GM18909 (cell line): ENCODE data around the gene RMDN2.

ENCODE experiments used
- ATAC-seq: cut with Tn5 transposase; IDR thresholded peaks from one replicate; pipeline ENCODE4 v1.9.1; 2021; ENCODE audit warnings: mild to moderate bottlenecking; ENCODE audit not compliant: unreplicated experiment, poor library complexity

RMDN2 gene

GRCh38 chr2:37896319-37896718 is 28.8 kb upstream of the RMDN2 start:
- ATAC-seq, result no peak

DNA sequence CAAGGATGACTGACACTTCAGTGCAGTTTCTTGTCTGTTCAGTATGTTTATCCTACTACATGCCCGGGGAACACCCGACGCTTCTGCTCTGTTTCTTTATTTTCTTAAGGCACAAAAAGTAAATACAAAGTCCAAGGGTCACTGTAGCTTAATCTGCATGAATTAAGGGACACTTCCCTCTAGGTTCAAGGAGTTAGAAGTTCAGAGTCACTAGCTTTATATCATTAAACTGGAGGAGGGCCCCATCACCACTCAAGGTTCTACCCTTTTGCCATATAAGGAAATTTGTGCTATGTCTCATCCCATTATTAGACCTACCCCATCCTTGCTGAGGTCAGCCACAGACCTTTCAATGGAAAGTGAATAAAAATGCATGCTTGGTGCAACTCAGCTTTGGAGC is 27.6 kb upstream of the RMDN2 start:
- no peak for ATAC-seq

DNA sequence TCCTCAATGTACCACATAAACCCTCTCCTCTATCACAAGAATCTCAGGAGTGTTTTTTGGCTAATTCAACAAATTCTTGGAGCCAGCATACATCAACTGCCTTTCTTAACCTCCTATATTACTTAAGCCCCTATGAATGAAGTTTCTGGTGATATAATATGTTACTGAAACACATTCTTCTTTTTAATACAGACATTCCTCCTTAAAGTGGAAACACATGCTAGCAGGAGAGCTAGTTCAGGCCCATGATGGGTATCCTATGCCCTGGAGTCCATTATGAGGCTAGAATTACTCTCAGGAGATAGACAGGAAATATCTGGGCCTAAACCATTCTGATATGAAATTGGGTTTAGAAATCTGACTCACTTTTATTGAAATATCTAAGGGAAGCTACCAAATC is 26.6 kb upstream of the RMDN2 start:
- no peak for ATAC-seq

GRCh38 chr2:37902991-37903390 is 22.1 kb upstream of the RMDN2 start:
- no peak for ATAC-seq

DNA sequence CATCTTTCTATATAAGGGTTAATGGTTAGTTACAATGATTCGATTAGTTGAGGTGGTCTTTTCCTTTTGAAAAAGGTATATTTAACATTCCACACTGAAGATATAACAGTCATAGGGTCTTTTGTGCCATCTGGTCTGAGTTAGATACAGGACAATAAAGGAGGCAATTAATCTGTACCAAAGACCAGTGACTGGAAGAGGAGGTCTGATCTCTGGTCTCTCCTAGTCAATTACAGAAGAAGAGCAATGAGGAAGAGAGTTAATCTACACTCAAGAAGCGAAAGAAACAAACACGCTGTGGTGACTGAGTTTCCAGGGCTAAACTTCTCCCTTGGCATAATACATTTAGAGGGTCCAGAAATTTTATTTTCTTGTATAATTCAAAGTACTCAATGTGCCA is 20.7 kb upstream of the RMDN2 start:
- no peak for ATAC-seq

- no peak for ATAC-seq
Observed at GRCh38 chr2:37904993-37905392, 20.1 kb upstream of the RMDN2 start.

GRCh38 chr2:37906131-37906530 is 19.0 kb upstream of the RMDN2 start:
- no peak for ATAC-seq

GRCh38 chr2:37907501-37908225 is 17.4 kb upstream of the RMDN2 start:
- ATAC-seq, result no peak

DNA sequence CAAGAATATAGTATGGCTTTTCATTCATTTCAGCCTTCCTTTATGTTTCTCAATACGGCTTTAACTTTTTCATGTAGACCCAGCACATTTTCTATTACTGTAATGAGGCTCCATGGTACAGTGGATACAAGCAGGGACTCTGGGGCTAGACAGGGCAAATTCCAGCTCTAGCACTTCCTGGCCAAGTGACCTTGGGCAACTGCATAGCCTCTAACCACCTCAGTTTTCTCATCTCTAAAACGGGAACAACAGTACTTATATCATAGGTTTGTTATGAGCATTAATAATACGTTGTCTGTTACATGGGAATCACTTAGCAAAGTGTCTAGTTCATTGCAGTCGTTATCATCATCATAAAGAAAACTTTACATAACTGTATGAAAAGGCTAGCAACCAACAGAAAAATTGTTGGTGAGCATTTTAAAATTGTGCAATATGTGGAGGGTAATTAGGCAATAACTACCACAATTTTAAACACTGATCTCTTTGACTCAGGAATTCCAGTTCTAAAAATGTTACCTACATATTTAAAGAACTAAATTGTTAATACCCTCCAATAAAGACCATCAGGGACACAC is 13.7 kb upstream of the RMDN2 start:
- ATAC-seq, result no peak

- no peak for ATAC-seq
Observed at GRCh38 chr2:37912056-37912455, 13.0 kb upstream of the RMDN2 start.

DNA sequence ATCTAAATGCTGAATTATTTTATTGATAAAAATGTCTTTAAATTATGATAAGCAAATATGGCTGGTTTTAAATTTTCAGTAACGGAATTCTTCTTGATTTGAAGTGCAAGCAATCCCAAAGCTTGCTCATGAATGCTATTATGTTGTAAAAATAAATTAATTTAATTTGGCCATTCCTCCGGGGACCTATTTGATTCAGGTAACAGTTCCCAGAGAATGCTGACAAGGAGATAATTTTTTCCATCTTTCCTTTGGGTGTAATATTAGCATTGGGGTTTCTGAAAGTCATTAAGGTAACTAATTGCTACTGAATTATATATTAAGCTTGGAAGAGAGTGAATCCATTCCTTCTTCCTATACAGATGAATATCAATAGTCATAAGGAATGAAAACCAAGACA is 12.5 kb upstream of the RMDN2 start:
- no peak for ATAC-seq

GRCh38 chr2:37914340-37914739 is 10.7 kb upstream of the RMDN2 start:
- ATAC-seq, result no peak

DNA sequence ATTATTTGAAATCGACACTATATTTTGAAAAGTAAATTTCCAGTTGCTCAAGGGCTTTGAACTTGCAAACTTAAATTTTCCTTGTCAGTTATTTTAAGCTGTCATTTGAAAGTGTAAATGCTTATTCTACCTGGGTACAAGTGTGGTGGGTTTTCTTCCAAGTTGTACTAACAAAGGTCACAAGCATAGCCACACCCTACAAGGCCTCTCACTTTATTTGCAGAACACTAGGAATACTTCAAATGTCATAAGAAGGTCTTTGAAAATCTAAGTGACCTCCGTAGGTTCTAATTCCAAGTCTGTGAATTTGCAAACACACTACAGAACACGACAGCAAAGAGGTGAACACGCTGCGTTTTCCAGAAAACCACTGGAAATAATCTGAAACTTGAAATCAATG is 9.3 kb upstream of the RMDN2 start:
- ATAC-seq, result no peak

DNA sequence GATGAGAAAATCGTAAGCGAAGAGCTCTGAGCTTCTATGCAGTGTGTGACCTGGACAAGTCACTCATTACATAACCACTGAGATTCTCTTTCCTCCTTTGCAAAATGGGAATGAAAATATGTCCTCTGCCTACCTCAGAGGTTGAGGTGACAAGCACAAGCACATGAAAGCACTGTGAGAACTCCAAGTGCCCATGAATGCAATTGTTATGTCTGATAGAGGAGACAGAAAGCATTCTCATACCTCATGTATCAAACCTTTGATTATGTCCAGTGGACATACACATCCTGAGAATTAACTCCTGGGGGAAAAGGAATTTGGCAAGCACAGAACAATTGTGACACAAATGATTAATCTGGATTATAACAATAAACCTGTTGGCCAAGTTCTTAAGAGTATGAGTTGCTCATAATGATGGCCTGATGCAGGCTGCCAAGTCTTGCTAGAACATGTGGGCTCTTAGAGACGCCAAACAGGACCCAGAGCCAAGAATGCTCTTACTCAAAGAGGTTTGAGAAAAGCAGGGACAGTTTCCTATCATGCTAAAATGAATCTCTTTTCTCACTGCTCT is 8.5 kb upstream of the RMDN2 start:
- ATAC-seq, result no peak

GRCh38 chr2:37917281-37918228 is 7.5 kb upstream of the RMDN2 start:
- ATAC-seq, result no peak

DNA sequence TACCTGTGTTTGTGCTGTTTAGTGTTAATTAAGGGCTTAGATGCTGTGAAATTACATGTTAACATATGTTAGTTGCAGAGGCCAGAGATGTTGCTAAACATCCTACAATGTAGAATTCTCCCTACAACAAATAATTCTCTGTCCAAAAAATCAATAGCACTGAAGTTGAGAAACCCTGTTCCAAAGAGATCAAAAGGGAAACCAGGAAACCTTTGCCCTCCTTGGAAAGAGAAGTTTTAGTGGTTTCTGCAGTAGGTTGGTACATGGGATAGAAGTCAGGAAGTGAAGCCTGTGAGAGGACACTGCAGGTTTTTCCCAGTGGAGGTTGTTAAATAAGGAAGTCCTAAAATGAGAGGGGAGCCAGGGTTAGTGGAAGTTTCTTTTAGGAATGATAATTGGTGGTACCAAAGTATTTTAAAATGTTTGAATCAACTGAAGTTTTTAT is 6.3 kb upstream of the RMDN2 start:
- ATAC-seq, result no peak

- no peak for ATAC-seq
Observed at GRCh38 chr2:37919631-37920032, 5.5 kb upstream of the RMDN2 start.

GRCh38 chr2:37920570-37920969 is 4.5 kb upstream of the RMDN2 start:
- no peak for ATAC-seq

DNA sequence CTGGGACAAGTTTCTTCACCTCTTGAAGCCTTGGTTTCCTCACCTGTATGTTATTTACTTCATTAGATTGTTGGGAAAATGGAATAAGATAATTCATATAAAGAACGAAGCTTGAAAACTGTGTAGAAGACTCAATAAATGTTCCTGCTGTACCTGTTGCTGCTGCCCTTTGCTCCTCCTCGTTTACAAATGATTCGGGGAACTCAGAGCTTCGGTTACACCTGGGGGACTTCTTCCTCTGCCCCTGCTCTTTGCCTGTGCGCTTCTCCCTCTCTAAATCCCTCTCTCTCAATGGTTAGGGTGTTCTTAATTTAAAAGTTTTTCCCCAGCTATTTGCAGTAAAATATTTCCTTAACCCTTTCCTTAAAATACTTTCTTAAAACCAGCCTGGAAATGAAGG is 3.3 kb upstream of the RMDN2 start:
- ATAC-seq, result no peak

GRCh38 chr2:37923308-37924055 is 1.6 kb upstream of the RMDN2 start:
- ATAC-seq, result no peak
